ENCODE measurements around the gene ZBBX. TPM values are rescaled to one million over a fixed set of nuclear protein-coding genes. Genes with fewer than 3 reads are reported as not detected.

Gene ZBBX
- total and polyA plus RNA-seq, 2 of the 4 experiments (the other 2 are of a cell fraction): not detected

DNA sequence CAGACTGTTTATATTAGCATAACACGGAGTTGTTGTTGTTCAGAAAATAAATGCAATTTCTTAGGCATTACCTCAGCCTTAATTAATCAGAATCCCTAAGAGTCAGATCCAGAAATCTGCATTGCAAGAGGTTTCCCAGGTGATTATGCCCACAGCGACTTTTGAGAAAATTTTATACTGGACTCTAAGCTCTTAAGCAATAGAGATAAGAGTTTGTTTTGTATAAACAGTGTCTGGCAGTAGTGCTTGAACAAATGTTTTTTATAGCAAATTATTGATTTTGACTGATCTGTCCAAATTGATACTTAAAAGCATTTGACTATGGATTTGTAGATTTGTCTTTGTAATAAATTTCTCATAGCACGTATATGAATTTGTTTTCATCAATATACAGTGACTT is 92.8 kb downstream of the ZBBX start:
- Histone ChIP-seq H3K4me1 (ENCODE audit: control insufficient read depth, insufficient read depth, low read length) (no peaks in the 10 kb centered on the region), H3K9ac (ENCODE audit: low read depth, low read length) (no peak overlapping the region), H3K27ac (ENCODE audit: insufficient read depth, low read length) (no peak overlapping the region), H4K8ac (ENCODE audit: low read depth in 2 of 2, low read length in 2 of 2) (no peak overlapping the region), H2BK15ac (ENCODE audit: low read depth, low read length) (no peak overlapping the region), H2AFZ (replicated peaks; ENCODE audit: low read length, poor library complexity) (no peak overlapping the region), H4K91ac (ENCODE audit: insufficient read depth, low read depth, low read length) (no peak overlapping the region), H4K5ac (ENCODE audit: low read depth, low read length) (no peak overlapping the region), H3K4me2 (ENCODE audit: low read depth, low read length) (no peak overlapping the region), H3K27me3 (ENCODE audit: control insufficient read depth, insufficient read depth, low read length) (no peaks in the 10 kb centered on the region), H3K9me1 (ENCODE audit: insufficient read depth, low read length) (no peaks in the 10 kb centered on the region), H3K79me1 (ENCODE audit: low read depth in 1 of 2, low read length in 2 of 2) (no peaks in the 10 kb centered on the region), H2BK120ac (ENCODE audit: low read depth, low read length) (no peak overlapping the region), H3K4me3 (ENCODE audit: insufficient read depth, low read depth, low read length) (no peak overlapping the region), H2BK5ac (ENCODE audit: low read depth, low read length, poor library complexity, severe bottlenecking) (no peak overlapping the region), H2BK20ac (ENCODE audit: low read depth, low read length) (no peak overlapping the region), H3K56ac (ENCODE audit: extremely low read depth, insufficient read depth, low read length) (no peak overlapping the region), H3K9me3 (ENCODE audit: control insufficient read depth, insufficient read depth, low read length) (peaks cover 8% of the 10 kb centered on the region; the same call in 1 of the 2 replicates), H3K14ac (replicated peaks; ENCODE audit: low read depth, low read length) (no peak overlapping the region), H3K23ac (ENCODE audit: low read depth, low read length) (no peak overlapping the region), H2AK5ac (ENCODE audit: low read depth, low read length) (no peak overlapping the region), H3K4ac (ENCODE audit: low read depth, low read length) (no peak overlapping the region), H2AK9ac (replicated peaks; ENCODE audit: low read depth, low read length, poor library complexity) (no peak overlapping the region), H3K36me3 (ENCODE audit: control insufficient read depth, insufficient read depth, low read length) (no peaks in the 10 kb centered on the region), H3K18ac (ENCODE audit: low read depth, low read length) (no peak overlapping the region), H4K20me1 (ENCODE audit: insufficient read depth, low read length) (no peaks in the 10 kb centered on the region)
- intact Hi-C loops (cut with micrococcal nuclease) (no loop called here), in situ Hi-C loops (cut with MboI; ENCODE audit: low sequenced_read_pairs) (no loop called here), dilution Hi-C loops (cut with HindIII; ENCODE audit: low sequenced_read_pairs, unreplicated experiment) (no loop called here)
- CTCF ChIA-PET: interaction anchor here (0.6 kb wide), 1 partner anchor 590 kb away, joined by 3 read pairs; no protein-coding TSS in a partner anchor
- POLR2A ChIA-PET (ENCODE audit: unreplicated experiment): no interaction called here
- WGBS, 2 experiments (ENCODE audit: extremely low coverage in 2 of 2, insufficient read length in 1 of 2): no CpG with 5 or more reads among the region's 3 CpGs
- TF ChIP-seq ELK1 (IDR thresholded peaks at IDR 0.05; ENCODE audit: borderline replicate concordance, low read depth, low read length) (no peak), NFE2L2 (IDR thresholded peaks at IDR 0.05; ENCODE audit: low read depth, low read length) (no peak), MXI1 (IDR thresholded peaks at IDR 0.05; ENCODE audit: borderline replicate concordance, low read depth, low read length) (no peak), USF2 (IDR thresholded peaks at IDR 0.05; ENCODE audit: low read depth, low read length) (no peak), RAD21 (IDR thresholded peaks at IDR 0.05; ENCODE audit: low read length) (no peak), CEBPB (IDR thresholded peaks at IDR 0.05; ENCODE audit: low read depth, low read length) (no peak), MAFK (IDR thresholded peaks at IDR 0.05; ENCODE audit: low read depth, low read length) (no peak), SMC3 (IDR thresholded peaks at IDR 0.05; ENCODE audit: low read depth, low read length) (no peak), CHD1 (IDR thresholded peaks at IDR 0.05; ENCODE audit: low read depth, low read length) (no peak), RCOR1 (IDR thresholded peaks at IDR 0.05; ENCODE audit: insufficient replicate concordance, low read length) (no peak), CTCF (conservative IDR thresholded peaks at IDR 0.05; ENCODE audit: low read depth, low read length) (no peak), RFX5 (IDR thresholded peaks at IDR 0.05; ENCODE audit: low read depth, low read length) (no peak), BHLHE40 (IDR thresholded peaks at IDR 0.05; ENCODE audit: low read depth, low read length) (no peak), MAZ (IDR thresholded peaks at IDR 0.05; ENCODE audit: borderline replicate concordance, low read depth, low read length) (no peak), POLR2A (IDR thresholded peaks at IDR 0.05; ENCODE audit: low read depth, low read length) (no peak)
- no TSS peak for BruUV-seq (replicated peaks)
- ATAC-seq (ENCODE audit: low read depth) (no peak), DNase-seq (no peak)
